A172 (cell line): ENCODE measurements around the gene CAMTA1. TPM values are rescaled to one million over a fixed set of nuclear protein-coding genes. Genes with fewer than 3 reads are reported as not detected.
A peak's percentile ranks its signal among the peaks of the same experiment; 100 is the strongest.
"Not testable (repeated sequence)": the region's sequence is repeated elsewhere in the genome, so short reads cannot be mapped to it uniquely, and the experiment has no call there.

Experiments used
- DNase-seq: peaks from one replicate; pipeline ENCODE4 v3.0.0-alpha.2; 2015; ENCODE audit warnings: low spot score
- total RNA-seq: library from RNA; depleted of rRNA; stranded (reverse); fragments of >200 nt; shearing (Covaris generic); gene quantifications from 2 replicates; pipeline ENCODE4 v1.2.3, GENCODE V29; 2014

CAMTA1 gene
- total RNA-seq, 1 experiment from 2014 or later: 97.5 TPM

DNA sequence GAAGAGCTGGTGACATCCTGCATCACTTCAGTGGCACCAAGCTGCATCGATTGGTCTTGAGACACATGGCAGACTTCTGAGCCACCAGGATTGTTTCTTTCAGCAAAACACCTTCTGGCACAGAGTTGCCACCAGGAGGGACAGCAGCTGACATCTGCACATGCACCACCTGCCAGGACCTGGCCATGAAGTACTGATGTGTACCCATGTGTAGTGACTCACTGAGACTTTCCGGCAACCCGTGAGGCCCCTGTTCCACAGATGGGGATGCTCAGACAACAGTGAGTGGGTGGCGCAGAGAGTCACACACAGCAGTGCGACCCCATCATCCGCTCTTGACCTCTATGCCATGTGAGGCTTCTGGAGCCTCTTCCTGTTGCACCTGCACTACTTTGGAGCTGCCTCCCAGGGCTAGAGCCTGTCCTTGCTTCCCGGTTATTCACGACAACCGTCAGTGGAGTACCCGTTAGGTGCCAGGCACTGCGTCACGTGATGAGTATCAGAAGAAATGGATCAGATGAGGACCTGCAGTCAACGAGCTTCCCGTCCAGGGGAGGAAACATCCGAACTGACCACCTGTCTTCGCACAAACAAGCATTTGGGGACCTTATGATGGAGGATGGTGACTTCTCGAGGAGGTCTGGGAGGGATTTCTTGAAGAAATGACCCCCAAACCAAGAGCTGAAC is 905.4 kb downstream of the CAMTA1 start:
- DNase-seq: no peak

DNA sequence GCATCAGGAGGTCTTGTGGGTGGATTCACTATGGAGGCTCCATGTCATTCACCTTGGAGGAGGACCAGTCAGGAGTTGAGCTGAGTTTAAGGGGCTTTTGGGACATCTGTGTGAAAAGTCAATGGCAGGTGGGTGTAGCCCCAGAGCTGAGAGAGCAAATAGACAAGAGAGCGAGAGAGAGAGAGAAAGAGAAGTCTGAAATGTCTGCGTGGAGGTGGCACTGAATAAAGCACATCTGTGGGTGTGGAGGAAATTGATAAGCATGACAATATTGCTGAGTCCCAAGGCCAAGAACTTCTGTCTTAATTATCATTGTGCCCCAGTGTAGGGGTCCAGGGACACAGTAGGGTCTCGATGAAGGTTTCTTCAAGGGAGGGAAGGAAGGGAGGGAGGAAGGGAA is 906.3 kb downstream of the CAMTA1 start:
- DNase-seq: no peak

DNA sequence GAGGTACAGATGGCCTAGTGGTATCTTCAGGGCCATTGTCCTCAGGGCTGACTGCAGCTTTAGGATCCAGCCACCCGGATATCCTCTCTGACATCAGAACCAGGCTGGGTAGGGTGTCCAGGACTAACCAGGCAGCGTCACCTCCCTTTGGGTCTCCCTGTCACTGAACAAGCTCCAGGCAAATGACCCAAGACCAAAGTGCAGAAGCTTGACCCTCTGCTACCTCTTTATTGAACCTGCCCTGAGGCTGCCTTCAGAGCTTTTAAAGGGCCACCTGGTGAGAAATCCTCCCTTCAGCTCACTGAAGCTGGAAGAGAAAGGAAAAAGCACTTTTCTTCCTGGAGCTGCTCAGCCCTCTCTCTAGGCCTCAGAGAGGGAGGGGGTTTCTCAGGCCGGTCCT is 906.8 kb downstream of the CAMTA1 start:
- no peak for DNase-seq

DNA sequence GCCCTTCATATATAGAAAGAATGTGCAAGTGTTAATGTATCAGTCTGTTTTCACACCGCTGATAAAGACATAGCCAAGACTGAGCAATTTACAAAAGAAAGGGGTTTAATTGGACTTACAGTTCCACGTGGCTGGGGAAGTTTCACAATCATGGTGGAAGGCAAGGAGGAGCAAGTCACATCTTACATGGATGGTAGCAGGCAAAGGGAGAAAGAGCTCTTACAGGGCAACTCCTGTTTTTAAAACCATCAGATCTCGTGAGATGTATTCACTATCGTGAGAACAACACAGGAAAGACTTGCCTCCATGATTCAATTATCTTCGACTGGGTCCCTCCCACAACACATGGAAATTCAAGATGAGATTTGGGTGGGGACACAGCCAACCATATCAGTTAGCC is 907.8 kb downstream of the CAMTA1 start:
- DNase-seq: not testable (repeated sequence)

DNA sequence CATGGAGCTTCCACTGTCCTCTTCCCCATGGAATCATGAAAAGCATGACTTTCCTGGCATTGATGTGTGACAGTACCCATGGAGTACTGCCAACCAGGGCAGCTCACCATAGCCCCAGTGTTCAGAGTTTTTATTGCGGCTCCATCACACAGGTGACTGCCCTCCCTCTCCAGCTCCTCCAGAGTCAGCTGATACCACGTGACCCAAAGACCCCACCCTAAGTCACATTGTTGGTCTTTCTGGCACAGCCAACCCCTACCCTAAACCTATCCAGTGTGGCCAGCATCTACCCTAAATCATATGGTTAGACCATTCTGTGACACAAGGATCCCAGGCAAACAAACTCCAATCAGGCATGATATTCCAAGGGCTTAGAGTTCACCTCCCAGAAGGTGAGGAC is 908.4 kb downstream of the CAMTA1 start:
- no peak for DNase-seq

DNA sequence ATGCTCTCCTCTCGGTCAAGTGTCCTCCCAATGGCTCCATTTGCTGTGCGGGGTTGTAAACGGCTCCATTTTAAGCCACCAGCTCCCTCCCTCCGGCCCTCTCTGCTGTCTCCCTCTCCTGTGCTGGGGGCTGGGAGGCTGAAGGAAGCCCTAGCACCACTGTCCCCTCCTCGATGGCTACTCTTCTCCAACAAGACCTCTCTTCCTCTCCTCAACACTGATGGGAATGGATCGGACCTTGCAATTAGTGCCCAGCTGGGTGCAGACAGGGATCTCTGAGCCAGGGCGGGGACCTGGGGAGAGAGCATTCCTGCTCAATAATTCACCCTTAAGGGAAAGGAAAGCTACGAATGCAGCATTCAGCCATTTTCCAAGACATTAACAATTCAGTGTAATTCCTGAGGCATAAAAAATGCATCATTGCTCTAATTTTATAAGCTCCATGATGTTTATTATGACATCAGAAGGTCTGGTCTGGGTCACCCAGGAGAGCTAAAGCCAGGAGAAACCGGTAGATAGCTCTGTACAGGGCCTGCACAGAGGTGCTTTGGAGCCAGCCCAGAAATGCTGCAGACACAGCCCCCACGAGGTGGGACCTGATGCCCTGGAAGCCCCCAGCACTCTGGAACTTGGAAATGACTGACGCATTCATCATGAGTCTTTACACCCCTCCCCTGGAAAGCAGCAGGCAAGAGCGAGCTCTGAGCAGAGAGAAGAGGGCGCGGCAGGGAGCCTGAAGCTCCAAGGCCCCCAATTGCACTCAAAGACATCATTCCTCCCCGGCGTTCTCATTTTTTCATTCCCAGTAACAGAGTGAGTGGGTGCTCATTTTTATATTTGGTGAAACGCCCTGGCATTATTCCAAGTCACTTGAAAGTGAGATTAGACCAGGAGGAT is 909.6 kb downstream of the CAMTA1 start:
- DNase-seq: no peak

DNA sequence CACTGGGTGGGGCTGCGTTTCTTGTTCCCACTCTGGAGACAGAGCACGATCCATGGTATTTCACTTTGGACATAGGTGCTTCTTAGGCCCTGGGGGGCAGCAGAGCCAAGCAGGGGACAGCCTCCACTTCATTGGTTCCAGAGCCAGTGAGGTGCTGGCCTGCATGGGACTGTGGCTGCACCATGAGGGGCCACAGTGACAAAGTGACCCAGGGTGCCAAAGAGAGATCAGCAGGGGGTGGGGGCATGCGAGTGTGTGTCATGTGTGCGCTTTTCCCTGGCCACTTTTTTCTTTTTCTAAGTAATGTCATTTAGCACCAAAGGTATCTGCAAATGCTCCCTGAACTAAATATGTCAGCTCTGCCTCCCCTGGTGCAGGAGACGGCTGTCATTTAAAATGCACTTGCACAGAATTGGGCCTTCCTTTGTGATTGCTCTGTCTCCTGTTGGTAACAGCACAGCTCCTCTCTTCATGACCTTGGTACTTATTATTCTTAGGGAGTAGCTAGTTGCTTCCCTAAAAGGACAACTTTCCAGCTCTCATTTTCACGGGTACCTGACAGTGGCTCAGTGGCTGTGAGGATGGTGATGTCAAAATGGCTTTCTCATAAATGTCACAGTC is 910.4 kb downstream of the CAMTA1 start:
- no peak for DNase-seq

DNA sequence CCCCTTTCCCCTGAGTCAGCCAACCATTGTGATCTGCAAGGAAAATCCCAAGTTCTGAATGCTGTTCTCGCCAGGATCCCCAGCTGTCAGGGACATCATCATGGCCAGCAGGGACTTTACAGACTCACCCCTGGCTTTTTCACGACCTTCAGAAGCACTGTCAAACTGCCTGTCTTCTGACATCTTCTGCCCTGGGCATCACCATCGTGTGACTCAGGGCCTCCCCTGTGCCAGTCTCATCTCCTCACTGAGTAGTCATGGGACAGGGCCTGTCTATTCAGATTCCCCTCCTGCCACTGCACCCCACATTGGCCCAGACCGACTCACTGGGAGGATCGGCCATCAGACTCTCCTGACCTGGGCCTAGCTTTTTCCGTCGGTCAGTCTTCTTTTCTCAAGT is 913.4 kb downstream of the CAMTA1 start:
- DNase-seq: peak; percentile 5

DNA sequence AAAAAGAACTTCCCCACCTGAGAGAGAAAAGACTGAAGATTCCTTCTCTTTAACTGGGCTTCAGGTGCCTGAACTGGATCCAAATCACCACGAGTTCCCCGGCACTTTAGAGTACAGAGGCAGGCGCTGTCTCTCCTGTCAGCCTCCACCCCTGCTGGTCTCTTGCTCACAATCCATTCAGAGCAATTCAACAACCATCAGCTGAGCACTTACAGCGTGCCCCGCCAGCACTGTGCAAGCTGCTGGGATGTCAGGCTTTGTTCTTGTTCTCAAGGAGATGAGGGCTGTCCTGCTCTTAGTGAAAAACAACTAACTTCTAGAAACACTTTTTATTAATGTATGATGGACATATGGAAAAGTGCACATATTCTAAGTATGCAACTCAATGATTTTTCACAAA is 917.1 kb downstream of the CAMTA1 start:
- DNase-seq: no peak

DNA sequence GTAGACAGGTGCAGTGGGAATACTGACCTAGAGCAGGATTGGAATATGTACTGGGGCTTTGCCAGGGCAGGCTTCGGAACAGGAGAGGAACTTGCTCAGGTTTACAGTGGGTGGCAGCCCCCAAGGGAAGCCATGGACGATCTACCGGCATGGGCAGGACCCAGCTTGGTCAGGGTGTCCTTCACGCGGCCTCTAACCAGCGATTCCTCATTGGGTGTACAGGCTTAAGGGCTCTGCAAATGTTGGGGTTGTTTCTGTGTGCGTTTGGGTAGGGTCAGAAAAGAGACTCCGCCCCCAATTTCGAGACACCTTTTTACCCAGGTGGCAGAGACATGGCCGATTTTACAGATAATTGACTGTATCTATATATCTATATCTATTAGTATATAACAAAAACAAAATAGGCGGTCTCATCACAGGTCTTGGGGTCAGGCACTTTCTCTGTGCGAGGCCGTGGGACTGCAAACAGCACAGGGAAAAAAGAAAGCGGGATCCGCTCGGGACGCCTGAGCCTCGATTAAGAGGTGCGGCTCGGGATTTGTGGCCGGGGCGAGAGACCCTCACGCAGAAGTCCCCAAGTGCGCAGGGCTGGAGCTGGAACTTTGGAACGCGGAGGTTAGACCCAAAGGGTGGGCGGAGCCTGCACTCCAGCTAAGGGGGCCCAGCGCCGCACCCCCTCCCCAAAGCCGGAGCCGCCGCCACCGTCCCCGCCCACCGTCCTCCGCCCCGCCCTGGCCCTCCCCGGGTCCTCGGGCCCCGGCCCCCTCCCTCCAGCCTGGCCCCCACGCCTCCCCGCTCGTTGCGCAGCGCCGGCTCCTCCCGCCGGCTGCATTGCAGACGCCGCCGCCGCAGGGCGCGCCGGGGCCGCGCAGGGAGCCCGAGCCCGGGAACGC is 918.3 kb downstream of the CAMTA1 start:
- DNase-seq: no peak

DNA sequence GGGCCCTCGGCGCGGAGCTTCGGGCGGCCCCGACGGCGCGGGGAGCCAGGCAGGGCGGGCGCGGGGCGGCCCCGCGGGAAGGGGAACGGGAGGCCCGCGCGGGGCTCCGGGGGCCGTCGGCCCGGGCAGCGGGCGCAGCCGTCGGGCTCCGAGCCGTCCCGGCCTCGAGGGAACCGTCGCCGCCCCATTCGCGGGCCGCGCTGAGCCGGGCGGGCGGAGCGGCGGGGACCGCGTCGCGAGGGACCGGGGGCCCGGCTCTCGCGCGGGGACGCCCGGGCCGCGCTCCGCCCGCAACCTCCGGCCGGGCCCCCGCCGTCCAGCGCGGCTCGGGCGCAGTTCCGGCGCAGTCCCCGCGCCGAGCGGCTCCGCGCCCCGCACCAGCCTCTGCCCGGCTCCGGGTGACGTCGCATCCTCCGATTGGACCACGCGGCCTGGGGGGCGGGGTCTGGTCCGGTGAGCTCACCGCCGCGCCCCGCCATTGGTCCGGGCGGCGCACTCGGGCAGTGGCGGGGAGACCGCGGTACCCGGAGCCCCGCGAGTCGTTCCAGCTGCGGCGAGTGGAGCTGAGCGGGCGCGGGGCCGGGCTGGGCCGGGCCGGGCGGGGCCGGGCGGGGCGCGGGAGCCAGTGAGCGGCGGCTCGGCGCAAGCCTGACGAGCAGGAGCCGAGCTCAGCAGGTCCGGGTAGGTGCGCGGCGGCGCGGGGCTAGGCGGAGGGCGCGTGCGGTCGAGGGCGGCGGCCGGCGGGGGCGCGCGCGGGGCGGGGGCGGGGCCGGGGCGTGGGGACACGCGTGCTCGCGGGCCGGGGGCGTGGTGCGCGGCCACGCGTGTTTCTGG is 919.2 kb downstream of the CAMTA1 start:
- peak; percentile 56 for DNase-seq

DNA sequence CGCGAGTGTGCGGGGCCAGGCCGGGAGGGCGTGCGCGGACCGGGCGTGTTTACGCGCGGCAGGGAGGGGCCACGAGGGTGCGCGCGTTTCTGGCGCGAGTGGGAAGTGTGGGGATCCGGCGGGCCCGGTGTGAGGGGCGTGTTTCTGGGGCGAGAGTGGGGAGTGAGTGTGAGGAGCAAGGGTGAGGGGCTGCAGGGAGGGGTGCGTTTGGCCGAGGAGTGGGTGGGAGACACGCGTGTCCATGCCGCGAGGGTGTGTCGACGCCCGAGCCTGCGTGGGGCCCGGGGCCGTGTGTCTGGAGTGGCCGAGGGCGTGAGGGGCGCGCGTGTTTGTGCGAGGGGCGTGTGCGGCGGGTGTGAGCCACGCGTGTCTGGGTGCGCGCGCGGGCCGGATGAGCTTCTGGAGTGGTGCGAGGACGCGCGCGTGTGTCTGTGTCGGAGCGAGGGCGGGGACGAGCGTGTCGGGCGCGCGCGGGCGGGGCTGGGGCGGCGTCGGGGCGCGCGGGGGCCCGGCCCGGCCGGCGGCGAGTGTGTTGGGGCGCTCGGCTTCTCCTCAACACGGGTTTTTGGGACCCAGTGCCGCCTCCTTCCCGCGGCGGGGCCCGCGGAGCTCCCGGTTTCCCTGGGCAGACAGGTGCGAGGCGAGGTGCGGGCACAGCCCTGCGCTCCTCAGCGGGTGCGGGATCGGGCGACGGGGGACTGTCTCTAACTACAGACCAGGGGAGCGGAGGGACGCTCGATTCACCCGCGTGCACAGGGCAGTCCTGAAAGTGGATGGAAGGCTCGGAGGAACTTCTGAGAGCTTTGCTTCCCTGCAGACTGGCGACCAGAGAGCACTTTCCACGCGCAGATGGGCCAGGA is 920.0 kb downstream of the CAMTA1 start:
- DNase-seq: no peak

DNA sequence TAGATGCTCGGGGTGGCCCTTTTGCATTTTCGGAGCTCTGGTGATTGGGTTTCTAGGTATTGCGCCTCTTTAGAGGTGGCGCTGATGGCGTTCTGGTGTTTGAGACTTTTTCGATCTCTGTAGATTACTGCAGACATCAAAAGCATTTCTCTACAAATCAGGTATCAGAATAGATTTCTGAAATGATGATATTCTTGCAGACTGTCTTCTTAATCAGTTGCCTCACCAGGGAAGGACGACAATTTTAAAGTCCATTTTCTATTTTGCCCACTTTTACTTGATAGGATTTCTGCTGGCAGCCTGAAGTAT is 920.6 kb downstream of the CAMTA1 start:
- DNase-seq: no peak

DNA sequence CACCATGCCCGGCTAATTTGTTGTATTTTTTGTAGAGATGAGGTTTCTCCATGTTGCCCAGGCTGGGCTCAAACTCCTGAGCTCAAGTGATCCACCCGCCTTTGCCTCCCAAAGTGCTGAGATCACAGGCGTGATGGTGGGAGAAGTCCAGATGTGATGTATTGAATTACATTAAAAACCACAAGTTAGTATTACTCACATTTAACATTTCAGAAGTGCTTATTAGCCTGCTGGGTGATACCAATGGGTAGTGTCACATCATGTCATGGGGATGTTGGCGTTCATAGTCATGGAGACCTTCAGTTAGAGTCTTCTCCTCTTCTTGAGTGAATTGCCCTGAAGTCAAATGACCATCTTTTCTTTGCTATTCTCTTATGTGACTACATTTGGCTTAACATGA is 922.3 kb downstream of the CAMTA1 start:
- DNase-seq: no peak

DNA sequence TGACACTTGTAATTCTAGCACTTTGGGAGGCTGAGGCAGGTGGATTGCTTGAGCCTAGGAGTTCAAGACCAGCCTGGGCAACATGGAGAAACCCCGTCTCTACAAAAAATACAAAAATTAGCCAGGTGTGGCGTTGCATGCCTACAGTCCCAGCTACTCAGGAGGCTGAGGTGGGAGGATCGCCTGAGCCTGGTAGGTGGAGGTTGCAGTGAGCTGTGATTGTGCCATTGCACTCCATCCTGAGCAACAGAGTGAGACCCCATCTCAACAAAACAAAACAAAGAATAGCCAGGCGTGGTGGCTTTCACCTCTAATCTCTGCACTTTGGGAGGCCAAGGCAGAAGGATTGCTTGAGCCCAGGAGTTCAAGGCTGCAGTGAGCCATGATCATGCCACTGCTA is 922.8 kb downstream of the CAMTA1 start:
- not testable (repeated sequence) for DNase-seq

DNA sequence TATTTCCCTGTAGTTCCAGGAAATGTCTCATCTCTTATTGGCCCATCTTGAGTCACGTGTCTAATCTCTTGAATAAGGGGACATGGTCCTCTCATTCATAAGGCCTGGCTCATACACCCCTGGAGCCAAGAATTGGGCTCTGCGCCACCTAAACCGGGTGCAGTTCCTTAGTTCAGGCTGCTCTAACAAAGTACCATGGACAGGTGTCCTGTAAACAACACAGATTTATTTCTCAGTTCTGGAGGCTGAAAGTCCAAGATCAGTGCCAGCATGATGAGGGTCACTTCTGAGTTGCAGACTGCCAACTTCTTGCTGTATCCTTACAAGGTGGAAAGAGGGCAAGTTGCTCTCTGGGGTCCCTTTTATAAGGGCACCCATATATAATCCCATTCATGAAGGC is 925.6 kb downstream of the CAMTA1 start:
- DNase-seq: no peak

DNA sequence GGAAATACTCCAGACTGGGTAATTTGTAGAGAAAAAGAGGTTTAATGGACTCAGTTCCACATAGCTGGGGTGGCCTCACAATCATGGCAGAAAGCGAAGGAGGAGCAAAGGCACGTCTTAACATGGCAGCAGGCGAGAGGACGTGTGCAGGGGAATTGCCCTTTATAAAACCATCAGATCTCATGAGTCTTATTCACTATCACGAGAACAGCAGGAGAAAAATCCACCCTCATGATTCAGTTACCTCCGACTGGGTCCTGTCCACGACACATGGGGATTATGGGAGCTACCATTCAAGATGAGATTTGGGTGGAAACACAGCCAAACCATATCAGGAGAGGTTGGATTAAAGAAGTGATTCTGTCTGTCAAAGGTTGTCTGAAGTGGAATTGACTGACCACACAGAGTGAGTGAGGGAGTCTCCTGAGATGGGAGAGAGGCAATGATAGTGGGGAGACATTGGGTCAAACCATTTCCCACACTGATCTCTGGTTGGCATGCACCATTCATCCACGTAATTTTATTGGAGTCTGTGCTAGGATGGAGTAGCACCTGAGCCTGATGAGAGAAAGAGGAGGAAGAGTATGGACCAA is 927.6 kb downstream of the CAMTA1 start:
- no peak for DNase-seq

DNA sequence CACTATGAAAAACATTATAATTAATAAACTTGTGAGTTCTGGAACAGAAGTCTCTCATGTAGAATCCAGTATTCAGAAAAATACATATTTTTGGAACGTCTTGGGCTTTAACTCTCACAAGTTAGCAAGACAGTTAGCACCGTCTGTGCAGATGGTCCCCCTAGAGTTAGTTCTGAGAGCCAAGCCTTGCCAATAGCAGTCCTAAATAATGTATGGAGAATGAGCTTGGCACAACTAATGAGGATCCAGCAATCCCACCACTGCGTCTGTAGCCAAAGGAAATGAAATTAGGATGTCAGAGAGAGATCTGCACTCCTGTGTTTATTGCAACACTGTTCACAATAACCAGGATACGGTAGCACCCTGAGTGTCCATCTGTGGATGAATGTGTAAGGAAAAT is 931.3 kb downstream of the CAMTA1 start:
- DNase-seq: no peak

DNA sequence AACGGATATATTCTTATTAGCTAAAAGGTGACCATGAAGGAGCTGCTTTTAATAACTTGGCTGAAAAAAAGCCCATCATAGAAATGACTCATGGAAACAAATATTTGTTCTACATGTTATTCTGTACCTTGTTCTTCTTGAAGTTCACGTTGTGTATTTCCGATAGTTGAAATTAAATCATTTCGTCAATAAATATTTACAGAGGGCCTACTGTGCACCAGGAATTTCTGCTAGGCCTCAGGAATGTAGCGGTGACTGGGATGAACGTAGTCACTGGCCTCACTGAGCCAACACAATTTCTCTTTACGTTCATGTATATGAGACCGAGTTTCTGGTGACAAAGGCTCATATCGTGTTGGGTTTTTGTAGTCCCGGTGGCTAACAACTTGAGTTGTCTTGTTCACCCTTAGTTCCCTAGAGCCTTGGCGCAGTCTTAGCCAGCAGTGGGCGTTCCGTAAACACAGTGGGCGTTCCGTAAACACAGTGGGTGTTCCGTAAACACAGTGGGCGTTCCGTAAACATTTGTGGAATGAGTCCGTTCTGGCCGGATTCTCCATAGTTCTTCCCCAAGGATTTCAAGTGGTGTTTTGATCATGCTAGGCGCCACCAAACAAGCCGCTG is 932.6 kb downstream of the CAMTA1 start:
- no peak for DNase-seq
